GM10266 (cell line): ENCODE results near the gene CRB1.

Experiments used
- DNase-seq: peaks from one replicate; pipeline ENCODE4 v3.0.0; 2012; ENCODE audit errors: extremely low spot score
- TF ChIP-seq, protein P1 (sequence below): IDR thresholded peaks from 2 replicates; pipeline ENCODE4 v1.5.1; 2012; ENCODE audit warnings: mild to moderate bottlenecking, low read depth; ENCODE audit not compliant: control insufficient read depth, insufficient read depth; ENCODE audit errors: missing control alignments

Gene CRB1

DNA sequence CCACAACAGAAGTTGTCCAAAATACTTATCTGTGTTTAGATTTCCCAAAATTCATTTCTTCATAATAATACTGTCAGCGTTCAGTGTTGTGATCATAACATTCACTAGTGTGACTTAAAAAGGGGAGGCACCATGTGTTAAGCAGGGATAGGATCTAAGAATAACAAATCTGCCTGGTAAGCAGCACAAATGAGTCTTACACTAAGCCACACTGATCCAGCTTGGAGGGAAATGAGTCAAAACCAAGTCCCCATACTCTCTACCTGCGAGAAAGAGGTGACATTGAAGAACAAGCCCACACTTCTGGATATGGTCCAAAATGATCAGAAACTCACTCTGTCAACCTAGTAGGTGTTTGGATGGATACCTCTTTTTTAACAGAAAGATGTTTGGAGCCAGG is 145.5 kb downstream of the CRB1 start:
- DNase-seq: no peak
- TF ChIP-seq, protein P1, sequence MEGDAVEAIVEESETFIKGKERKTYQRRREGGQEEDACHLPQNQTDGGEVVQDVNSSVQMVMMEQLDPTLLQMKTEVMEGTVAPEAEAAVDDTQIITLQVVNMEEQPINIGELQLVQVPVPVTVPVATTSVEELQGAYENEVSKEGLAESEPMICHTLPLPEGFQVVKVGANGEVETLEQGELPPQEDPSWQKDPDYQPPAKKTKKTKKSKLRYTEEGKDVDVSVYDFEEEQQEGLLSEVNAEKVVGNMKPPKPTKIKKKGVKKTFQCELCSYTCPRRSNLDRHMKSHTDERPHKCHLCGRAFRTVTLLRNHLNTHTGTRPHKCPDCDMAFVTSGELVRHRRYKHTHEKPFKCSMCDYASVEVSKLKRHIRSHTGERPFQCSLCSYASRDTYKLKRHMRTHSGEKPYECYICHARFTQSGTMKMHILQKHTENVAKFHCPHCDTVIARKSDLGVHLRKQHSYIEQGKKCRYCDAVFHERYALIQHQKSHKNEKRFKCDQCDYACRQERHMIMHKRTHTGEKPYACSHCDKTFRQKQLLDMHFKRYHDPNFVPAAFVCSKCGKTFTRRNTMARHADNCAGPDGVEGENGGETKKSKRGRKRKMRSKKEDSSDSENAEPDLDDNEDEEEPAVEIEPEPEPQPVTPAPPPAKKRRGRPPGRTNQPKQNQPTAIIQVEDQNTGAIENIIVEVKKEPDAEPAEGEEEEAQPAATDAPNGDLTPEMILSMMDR: no peak

DNA sequence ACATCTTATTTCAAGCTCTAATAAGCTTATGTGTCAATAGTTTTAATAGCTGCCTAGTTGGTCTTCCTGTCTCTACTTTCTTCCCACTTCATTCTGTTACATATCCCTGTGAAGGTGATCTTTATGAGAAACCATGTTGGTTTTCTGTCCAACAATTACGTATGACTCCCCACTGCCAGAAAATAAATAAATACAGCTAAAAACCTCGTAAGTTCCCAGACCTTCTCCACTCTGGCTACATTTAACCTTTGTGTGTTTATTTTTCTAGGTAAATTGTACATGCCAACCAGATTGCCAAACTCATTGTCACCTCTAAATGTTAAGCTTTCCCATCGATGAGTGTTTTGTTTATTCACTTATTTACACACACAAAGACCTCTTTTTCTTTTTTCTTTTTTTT is 147.2 kb downstream of the CRB1 start:
- DNase-seq: no peak
- TF ChIP-seq, protein P1: no peak

DNA sequence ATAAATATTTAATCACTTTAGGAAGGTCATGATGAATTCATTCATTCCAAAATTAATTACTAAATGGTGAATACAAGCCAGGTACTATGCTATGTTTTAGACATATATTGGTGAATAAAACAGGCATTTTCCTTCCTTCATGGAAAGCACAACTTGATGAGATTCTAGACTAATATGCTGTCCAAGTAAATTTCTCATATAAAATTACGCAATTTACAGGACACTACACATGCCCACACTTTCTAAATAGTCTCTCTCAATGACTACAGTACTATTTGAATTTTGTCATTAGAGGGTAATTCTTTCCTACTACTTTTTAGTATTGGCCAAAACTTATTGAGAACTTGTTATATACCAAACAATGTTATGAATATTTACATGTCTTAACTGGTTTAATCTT is 150.6 kb downstream of the CRB1 start:
- no peak for DNase-seq
- TF ChIP-seq, protein P1: no peak

DNA sequence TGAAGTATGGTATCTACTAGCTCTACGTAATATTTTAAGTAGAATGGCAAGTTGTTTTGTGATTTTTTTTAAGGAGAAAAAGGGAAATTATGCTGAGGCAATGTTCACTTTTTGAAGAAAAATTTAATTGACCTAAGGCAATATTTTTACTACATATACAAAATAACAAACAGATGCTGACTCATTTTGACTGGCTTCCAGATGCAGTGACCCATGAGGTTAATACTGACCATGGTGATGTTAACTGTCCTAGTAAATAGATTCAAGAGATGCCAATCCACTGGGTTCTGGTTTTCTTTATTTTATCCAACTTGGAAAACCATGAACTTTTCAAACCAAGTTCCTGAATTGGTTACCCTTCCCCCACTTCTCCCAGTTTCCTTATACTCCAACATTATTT is 154.9 kb downstream of the CRB1 start:
- TF ChIP-seq, protein P1: no peak
- no peak for DNase-seq

DNA sequence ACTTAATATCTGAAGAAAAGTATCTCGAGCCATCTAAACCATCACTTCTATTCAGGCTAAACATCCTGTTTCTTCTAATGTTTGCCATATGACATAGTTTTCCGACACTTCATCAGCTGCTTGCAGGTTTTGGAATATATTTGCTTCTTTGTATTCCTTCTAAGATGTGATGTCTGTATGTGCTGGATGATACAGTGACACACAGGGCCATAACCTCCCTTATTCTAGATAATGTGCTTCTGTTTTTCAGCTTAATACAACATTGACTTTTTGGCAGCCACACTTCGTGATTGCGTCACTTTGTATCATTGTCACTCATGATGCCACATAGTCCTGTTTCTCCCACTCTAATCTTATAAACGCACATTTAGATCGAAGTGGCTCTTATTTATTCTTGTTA is 156.3 kb downstream of the CRB1 start:
- TF ChIP-seq, protein P1: no peak
- no peak for DNase-seq

DNA sequence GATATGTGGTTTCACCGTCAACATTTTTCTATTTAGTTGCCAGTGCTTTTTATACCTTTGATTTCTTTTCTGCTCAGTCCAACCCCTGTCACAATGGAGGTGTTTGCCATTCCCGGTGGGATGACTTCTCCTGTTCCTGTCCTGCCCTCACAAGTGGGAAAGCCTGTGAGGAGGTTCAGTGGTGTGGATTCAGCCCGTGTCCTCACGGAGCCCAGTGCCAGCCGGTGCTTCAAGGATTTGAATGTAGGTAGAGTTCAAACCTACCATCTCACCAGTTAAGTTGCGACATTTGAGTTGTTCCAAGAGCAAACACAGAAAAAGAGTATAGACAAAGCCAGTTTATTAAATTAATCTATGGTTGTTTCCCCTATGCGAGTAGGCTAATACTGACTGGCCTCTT is 161.3 kb downstream of the CRB1 start:
- no peak for DNase-seq
- TF ChIP-seq, protein P1: no peak

DNA sequence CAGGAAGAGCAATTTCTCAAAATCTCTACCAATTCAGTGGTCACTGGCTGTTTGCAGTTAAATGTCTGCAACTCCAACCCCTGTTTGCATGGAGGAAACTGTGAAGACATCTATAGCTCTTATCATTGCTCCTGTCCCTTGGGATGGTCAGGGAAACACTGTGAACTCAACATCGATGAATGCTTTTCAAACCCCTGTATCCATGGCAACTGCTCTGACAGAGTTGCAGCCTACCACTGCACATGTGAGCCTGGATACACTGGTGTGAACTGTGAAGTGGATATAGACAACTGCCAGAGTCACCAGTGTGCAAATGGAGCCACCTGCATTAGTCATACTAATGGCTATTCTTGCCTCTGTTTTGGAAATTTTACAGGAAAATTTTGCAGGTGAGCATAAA is 167.2 kb downstream of the CRB1 start:
- DNase-seq: no peak
- TF ChIP-seq, protein P1: no peak
